Hematopoietic multipotent progenitor cell treated with erythropoietin and hydrocortisone succinate and interleukin-3 and kit ligand, for 15 days (in vitro differentiated cells): Measurements from ENCODE around the gene SWT1.
A peak's percentile ranks its signal among the peaks of the same experiment; 100 is the strongest.
"Not testable (repeated sequence)": the region's sequence is repeated elsewhere in the genome, so short reads cannot be mapped to it uniquely, and the experiment has no call there.

Experiments
- DNase-seq: peaks from one replicate; pipeline ENCODE4 v3.0.0-alpha.2; 2015; ENCODE audit warnings: low spot score

SWT1 gene

GRCh38 chr1:185193756-185194155 is 36.8 kb downstream of the SWT1 start:
- DNase-seq: no peak

GRCh38 chr1:185198712-185199111 is 41.7 kb downstream of the SWT1 start:
- DNase-seq: not testable (repeated sequence)

GRCh38 chr1:185200889-185201288 is 43.9 kb downstream of the SWT1 start:
- DNase-seq: no peak

DNA sequence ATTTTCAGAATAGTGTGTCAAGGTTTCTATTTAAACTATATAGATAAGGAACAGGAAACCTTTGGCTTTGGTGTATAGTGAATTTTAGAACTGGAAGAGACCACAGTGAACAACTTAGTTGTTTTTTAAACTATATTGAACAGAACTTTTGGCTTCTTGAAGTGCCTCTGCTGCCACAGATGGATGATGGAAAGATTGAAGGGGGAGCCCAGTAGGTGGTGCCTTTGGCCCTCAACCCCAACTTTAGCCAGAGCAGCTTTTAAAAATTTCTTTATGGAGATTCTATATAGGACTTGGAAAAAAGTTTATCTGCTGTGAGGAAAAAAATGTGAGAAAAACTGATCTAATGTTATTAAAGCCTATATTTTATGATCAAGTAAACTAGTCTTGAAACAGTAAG is 50.2 kb downstream of the SWT1 start:
- DNase-seq: no peak

GRCh38 chr1:185207980-185208602 is 51.1 kb downstream of the SWT1 start:
- no peak for DNase-seq

DNA sequence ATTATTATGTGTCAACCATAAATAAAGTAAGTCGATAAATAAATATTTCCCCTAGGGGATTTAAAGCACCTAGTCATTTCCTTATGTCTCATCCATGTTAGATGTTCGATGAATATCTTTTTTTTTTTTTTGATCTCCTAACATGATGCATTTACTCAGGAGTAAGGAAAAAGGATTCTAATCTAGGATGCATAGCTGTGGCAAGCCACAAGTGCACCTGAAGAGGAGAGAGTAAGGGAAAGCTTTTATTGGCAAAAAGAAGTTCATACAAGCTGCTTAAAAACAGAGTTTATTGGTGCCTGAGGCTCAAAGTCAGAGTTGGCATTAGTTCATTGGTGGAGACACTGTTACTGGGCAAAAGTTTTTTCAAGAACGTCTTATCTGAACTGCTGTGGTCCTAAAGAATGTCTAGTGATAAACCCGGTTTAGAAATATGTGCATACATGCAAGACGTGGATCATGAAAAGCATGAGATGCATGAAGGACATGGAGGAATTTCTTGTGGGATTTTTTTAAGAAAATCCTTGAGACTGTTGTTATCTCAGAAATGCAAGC is 51.7 kb downstream of the SWT1 start:
- DNase-seq: no peak

DNA sequence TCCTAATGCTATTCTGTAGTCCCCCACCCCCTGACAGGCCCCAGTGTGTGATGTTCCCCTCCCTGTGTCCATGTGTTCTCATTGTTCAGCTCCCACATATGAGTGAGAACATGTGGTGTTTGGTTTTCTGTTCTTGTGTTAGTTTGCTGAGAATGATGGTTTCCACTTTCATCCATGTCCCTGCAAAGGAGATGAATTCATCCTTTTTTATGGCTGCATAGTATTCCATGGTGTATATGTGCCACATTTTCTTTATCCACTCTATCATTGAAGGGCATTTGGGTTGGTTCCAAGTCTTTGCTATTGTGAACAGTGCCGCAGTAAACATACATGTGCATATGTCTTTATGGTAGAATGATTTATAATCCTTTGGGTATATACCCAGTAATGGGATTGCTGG is 52.4 kb downstream of the SWT1 start:
- not testable (repeated sequence) for DNase-seq

GRCh38 chr1:185213091-185213490 is 56.1 kb downstream of the SWT1 start:
- DNase-seq: no peak

DNA sequence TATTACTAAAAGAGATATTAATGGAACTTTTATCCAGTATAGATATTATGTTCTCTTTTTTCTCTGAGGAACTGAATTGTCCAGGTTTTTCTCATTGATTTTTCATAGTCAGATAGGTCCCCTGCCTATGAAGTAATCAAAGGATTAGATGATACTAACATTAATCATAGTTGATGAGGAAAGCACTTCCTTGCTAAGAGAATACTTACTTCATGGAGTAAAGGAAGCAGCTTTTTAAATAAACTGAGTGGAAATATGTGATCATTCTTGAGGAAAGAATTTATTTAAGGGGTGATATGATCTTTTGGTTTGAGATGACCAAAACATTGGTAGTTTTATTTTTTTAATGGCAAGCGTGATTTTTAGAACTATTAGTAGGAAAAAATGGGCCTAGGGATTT is 58.9 kb downstream of the SWT1 start:
- DNase-seq: no peak

- DNase-seq: no peak
Observed at GRCh38 chr1:185224132-185224531, 67.2 kb downstream of the SWT1 start.

GRCh38 chr1:185227161-185227560 is 70.2 kb downstream of the SWT1 start:
- DNase-seq: no peak

DNA sequence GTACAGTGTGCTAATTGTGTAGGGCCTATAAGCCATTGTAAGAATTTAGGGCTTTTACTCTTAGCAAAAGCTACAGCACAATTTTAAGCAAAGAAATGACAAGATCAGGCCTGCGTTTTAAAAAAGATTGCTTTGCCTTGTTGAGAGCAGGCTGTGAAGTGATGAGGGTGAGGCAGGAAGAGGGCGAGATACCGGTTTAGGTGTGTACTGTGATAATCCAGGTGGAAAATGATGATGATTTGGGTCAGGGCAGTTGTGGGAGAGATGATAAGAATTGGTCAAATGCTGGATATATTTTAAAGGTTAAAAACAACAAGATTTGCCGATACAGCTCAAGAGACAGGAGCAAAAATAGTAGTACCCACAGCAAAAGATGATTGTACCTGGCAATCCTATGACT is 72.0 kb downstream of the SWT1 start:
- DNase-seq: no peak

GRCh38 chr1:185229981-185230380 is 73.0 kb downstream of the SWT1 start:
- no peak for DNase-seq

DNA sequence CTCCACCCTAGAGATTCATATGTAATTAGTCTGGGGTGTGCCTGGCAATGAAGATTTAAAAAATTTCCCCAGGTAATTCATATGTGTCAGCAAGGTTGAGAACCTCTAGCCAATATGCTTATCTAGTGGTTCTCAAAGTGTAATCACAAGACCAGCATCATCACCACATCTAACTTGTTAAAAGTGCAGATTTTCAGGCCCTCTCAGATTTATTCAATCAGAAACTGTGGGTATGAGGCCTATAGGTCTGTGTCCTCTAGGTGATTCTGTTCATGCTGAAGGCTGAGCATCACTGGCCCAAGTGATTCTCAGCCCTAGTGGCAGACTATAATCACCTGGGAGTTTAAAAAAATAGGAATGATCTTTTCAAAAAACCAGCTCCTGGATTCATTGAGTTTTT is 75.9 kb downstream of the SWT1 start:
- DNase-seq: no peak

- not testable (repeated sequence) for DNase-seq
Observed at GRCh38 chr1:185234183-185234582, 77.2 kb downstream of the SWT1 start.

- not testable (repeated sequence) for DNase-seq
Observed at GRCh38 chr1:185237176-185237575, 80.2 kb downstream of the SWT1 start.

DNA sequence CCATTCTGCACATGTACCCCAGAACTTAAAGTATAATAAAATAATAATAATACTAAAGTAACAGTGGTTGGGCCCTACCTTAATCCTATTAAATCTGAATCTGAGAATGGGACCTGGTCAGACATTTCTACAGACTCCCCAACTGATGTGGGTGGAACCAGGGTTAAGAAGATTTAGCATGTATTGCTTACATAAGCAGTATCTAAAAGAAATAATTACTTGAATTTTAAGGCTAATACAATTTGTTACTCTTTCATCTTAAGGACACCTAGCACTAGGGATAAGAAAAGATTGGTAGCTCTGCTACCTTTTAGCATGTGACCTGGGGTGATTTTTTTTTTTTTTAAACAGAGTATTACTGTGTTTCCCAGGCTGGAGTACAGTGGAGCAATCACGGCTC is 80.7 kb downstream of the SWT1 start:
- DNase-seq: no peak

- peak; percentile 39 for DNase-seq
Observed at GRCh38 chr1:185238447-185238846, 81.5 kb downstream of the SWT1 start.

- no peak for DNase-seq
Observed at GRCh38 chr1:185239861-185240260, 82.9 kb downstream of the SWT1 start.

DNA sequence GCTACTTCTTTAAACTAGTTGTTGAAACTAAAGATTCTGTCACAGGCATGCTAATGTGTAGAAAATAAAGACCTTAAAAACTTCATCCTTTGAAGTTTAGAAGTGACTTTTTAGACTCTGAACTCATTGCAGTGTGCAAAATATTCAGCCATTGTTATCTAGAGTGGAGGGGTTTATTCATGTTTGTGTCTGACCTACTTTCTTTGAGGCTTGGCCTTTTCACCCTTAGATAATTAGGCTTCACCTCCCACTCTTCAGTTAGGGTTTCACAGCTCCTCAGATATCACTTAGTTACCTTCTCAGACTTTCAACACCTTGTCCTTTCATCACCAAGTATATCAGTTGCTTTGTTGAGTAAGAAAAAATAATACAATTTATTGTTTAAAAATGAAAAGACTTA is 84.2 kb downstream of the SWT1 start:
- DNase-seq: no peak

DNA sequence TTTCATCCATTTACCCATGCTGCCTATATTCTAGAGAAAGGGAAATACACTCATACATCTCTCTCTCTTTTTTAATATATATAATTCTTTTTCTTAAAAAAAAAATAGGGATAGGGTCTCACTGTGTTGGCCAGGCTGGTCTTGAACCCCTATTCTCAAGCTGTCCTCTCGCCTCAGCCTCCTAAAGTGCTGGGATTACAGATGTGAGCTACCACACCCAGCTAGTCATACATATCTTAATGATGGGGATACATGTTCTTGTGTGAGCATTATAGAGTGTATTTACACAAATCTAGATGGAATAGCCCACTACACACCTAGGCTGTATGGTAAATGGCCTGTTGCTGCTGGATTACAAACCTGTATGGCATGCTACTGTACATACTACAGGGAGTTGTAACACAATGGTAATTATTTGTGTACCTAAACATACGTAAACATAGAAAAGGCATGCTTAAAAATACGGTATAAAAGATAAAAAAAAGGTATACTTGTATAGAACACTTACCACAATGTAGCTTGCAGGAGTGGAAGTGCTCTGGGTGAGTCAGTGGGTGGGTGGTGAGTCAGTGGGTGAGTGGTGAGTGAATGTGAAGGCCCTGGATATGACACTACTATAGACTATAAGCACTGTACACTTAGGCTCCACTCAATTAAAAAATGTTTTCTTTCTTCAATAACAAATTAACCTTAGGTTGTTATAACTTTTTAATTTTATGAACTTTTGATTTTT is 87.2 kb downstream of the SWT1 start:
- no peak for DNase-seq

DNA sequence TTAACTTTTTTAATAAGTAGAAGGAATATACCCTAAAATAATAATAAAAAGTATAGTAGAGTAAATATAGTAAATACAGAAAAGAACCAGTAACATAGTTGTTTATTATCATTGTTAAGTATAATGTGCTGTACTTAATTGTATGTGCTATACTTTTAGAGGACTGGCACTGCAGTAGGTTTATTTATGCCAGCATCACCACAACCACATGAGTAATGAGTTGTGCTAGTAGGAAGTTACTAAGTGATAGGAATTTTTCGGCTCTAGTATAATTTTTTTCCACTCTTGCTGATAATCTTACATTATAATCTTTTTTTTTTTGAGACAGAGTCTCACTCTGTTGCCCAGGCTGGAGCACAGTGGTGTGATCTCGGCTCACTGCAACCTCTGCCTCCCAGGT is 88.5 kb downstream of the SWT1 start:
- DNase-seq: no peak

GRCh38 chr1:185249563-185249962 is 92.6 kb downstream of the SWT1 start:
- DNase-seq: no peak

GRCh38 chr1:185250063-185250462 is 93.1 kb downstream of the SWT1 start:
- no peak for DNase-seq
